Kidney epithelial cell (primary cell): ENCODE data around the gene GP9. TPM values are rescaled to one million over a fixed set of nuclear protein-coding genes. Genes with fewer than 3 reads are reported as not detected.

ENCODE experiments used
- DNase-seq: peaks from one replicate; pipeline ENCODE4 v3.0.0-alpha.2; 2010; ENCODE audit warnings: low read depth
- H3K27me3 ChIP-seq: 2 replicates; pipeline ENCODE4 v1.6.0; 2011; ENCODE audit warnings: low read length; ENCODE audit not compliant: control insufficient read depth, insufficient read depth
- H3K36me3 ChIP-seq: 2 replicates; pipeline ENCODE4 v1.5.1; 2011; ENCODE audit warnings: low read length; ENCODE audit not compliant: control insufficient read depth, insufficient read depth
- H3K4me3 ChIP-seq: 2 replicates; pipeline ENCODE4 v1.5.1; 2011; ENCODE audit warnings: low read depth, mild to moderate bottlenecking, control low read depth, low read length
- total RNA-seq: library from RNA; depleted of rRNA; stranded (reverse); fragments of >200 nt; gene quantifications from 2 replicates; pipeline ENCODE4 v1.2.3, GENCODE V29; 2015
- TF ChIP-seq, protein P1 (sequence below): IDR thresholded peaks from 2 replicates; pipeline ENCODE4 v1.5.1; 2011; ENCODE audit warnings: mild to moderate bottlenecking, moderate library complexity, low read length, control low read depth, inconsistent platforms; ENCODE audit not compliant: insufficient read depth, poor library complexity, severe bottlenecking

GP9 gene
- not detected in 2 replicates for total RNA-seq

DNA sequence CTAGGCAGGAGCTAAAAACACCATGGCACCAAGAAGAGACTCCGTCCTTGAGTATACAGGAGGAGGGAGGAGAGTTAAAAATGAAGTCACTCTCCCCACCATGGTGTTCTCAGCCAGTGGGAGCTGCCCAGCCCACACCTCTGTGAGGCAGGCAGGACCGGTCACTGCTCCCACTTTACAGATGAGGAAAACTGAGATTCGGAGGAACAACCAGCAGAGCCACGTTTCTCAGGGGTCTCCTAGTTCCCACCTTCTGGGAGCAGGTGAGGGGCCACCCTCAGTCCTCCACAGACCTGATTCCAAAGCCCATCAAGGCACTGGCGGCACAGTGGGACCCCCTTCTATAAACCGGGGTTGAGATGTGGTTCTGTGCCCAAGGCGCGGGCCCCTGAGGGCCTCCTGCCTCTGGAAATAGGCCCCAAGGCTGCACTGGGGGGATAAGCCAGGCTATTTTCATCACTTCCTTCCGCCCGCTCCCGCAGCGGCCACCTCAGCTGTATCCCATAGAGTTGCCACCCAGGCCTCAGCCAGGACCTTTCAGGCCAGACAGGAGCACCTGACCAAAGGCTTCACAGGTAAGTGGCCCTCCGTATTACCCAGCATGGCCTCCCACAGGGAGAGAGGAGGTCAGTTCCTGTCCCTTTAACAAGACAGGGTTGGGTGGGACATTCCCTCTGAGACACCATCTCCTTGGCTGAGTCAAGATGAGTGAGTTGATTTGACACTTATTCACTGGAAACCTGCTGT, at the start of gene GP9:
Gene GP9, plus strand, starts transcription at position 504 of the 747 bp plus-strand sequence. CDS start 961 bp downstream, outside the sequence.
- peaks cover 17% of the 10 kb centered on the region for H3K27me3 ChIP-seq
- no peak within 1 kb of the TSS for H3K4me3 ChIP-seq
- no peaks in the 10 kb centered on the region for H3K36me3 ChIP-seq
- TF ChIP-seq, protein P1, sequence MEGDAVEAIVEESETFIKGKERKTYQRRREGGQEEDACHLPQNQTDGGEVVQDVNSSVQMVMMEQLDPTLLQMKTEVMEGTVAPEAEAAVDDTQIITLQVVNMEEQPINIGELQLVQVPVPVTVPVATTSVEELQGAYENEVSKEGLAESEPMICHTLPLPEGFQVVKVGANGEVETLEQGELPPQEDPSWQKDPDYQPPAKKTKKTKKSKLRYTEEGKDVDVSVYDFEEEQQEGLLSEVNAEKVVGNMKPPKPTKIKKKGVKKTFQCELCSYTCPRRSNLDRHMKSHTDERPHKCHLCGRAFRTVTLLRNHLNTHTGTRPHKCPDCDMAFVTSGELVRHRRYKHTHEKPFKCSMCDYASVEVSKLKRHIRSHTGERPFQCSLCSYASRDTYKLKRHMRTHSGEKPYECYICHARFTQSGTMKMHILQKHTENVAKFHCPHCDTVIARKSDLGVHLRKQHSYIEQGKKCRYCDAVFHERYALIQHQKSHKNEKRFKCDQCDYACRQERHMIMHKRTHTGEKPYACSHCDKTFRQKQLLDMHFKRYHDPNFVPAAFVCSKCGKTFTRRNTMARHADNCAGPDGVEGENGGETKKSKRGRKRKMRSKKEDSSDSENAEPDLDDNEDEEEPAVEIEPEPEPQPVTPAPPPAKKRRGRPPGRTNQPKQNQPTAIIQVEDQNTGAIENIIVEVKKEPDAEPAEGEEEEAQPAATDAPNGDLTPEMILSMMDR = no peak
- no peak for DNase-seq

DNA sequence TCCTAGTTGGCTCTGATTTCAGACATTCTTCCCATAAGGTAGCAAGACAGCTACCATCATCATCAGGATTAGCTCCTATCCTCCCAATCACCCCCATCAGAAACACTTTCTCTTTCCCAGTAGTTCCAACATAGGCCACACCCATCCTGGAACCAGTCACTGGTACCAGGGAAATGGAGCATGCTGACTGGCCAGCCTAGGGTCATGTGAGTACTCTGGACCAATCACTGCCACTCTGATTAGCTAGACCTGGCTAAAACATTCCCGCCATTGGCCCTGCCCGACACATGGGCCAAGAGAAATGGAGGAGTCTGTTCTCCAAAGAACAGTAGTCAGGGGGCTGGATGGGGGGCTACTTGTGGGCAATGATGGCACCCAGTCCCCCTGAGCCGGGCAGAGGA, 47.1 kb upstream of the GP9 start:
- TF ChIP-seq, protein P1 = no peak
- Histone ChIP-seq H3K36me3 (no peaks in the 10 kb centered on the region), H3K4me3 (no peak overlapping the region), H3K27me3 (peaks cover 16% of the 10 kb centered on the region)
- no peak for DNase-seq

DNA sequence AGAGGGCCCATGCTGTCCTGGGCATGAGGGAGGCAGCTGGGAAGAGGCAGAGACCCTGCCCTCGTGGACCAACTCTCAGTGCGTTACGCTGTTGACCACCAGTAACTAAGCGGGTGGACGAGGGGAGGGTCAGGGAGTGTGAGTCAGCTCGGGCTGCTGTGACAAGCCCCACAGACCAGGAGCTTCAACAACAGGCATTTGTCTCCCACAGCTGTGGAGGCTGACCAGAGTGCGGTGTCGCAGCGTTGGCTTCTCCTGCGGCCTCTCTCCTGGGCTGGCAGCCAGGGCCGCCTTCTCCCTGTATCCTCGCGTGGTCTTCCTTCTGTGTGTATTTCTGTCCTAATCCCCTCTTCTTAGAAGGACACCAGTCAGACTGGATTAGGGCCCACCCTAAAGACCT, 46.4 kb upstream of the GP9 start:
- peaks cover 19% of the 10 kb centered on the region for H3K27me3 ChIP-seq
- H3K4me3 ChIP-seq = no peak overlapping the region
- H3K36me3 ChIP-seq = no peaks in the 10 kb centered on the region
- TF ChIP-seq, protein P1 = no peak
- DNase-seq = no peak

DNA sequence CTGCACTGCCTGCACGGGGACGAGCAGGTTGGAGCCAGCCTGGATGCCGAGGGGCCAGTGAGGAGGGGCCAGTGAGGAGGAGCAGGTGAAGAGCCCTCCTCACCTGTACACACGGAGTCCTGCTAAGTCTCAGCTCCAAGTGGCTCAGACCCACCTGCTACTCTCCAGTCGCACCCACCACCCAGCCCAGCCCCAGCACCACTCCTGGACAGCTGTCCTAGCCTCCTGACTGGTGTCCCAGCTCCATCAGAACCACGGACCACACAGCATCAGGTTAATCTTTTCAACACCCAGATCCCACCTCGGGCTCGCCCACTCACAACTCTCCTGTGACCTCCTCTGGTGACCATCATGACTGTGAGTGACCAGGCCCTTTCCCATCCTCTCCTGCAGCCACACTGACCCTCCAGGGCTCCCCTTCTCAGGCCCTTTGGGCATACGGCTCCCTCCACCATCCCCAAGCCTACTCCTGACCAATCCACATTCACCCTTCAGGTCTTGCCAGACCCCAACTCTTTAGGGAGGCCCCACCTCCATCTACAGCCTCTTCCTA, 45.7 kb upstream of the GP9 start:
- no peak for DNase-seq
- Histone ChIP-seq H3K36me3 (no peaks in the 10 kb centered on the region), H3K27me3 (peaks cover 16% of the 10 kb centered on the region), H3K4me3 (no peak overlapping the region)
- TF ChIP-seq, protein P1 = no peak

DNA sequence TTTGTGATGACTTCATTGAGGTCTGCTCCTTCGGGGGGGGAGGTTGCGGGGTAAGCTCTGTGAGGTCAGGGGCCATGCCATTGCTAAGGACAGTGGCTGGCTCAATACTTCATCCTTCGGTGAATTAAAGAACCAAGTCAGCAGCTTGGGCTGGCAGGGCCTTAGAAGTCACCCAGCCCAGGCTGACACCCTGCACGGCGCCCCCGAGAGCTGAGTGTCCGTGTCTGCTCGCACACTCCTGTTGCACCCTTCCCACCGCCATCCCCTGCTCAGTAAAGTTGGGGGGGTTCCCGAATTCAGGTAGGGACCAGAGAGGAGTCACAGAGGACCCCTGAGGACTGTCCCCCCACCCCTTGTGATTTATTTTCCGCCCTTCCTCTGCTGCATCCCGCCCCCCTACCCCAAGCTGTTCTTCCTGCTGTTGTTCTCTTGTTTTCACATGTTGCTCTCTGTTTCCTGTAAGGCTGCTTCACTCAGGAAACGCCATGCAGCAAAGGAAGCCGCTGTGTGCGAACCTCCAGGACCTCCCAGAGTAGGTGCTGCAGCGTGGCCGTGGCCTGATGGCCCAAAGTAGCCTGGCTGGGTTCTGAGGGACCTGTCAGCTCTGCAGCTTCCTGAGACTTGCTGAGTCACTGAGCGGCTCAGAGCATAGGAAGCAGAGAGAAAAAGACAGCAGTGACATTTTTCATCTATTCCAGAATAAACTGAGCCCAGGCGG, 45.0 kb upstream of the GP9 start:
- DNase-seq = no peak
- TF ChIP-seq, protein P1 = no peak
- Histone ChIP-seq H3K4me3 (no peak overlapping the region), H3K36me3 (no peaks in the 10 kb centered on the region), H3K27me3 (peaks cover 14% of the 10 kb centered on the region)
